Measurements from ENCODE around the gene IGSF3.

DNA sequence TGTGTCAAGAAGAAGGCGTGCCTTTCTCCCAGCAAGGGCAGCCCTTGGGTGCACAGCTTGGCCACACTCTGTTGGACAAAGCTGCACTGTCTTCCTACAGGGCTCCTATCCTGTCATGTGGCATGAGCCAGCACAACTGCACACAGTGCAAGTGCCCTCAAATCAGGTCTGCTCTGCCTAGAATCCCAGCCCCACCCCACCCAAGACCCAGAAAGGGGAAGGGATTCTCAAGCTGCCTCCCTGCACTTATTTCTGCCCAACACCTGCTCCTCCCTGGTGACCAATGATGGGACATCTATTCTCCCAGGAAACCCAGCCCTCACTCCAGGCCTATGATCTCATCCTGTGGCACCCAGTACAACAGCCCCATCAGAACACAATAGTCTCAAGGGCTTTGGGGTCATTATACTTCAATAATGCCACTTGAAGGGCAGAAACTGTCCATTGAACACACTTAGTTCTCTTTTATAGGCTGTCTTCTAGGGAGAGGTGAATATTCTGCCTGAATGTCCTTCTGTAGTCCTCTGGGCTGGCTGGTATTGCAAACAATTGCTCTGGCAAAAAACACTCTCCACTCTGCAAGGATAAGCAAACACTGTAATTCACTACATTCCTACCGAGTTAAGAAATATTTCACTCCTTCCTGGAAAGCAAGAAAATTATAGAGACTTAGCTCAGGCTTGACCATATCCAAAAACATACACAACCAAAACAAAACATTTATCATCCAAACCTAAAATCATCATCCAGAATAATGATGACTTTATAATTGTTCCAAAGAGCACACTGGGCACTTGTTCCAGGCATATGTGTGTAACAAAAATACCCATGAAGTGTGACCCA, 43.1 kb upstream of the IGSF3 start:
- TF ChIP-seq EZH2 (IDR thresholded peaks at IDR 0.05; ENCODE audit: low read depth, low read length, severe bottlenecking) (no peak), TCF12 (IDR thresholded peaks at IDR 0.05; ENCODE audit: low read depth, low read length) (no peak), TEAD4 (IDR thresholded peaks at IDR 0.05; ENCODE audit: low read depth, low read length) (no peak), EP300 (IDR thresholded peaks at IDR 0.05; ENCODE audit: borderline replicate concordance in 1 of 2, low read depth in 2 of 2, low read length in 2 of 2) (no peak), POLR2A (IDR thresholded peaks at IDR 0.05; ENCODE audit: control extremely low read depth in 1 of 2, low read depth in 2 of 2, low read length in 2 of 2) (no peak), TAF1 (IDR thresholded peaks at IDR 0.05; ENCODE audit: low read depth, low read length) (no peak), KDM1A (IDR thresholded peaks at IDR 0.05; ENCODE audit: borderline replicate concordance, low read length) (no peak), GABPA (IDR thresholded peaks at IDR 0.05; ENCODE audit: borderline replicate concordance, insufficient read depth, low read length) (no peak), RBBP5 (IDR thresholded peaks at IDR 0.05; ENCODE audit: borderline replicate concordance, low read depth, low read length) (no peak), SAP30 (IDR thresholded peaks at IDR 0.05; ENCODE audit: insufficient read depth, insufficient replicate concordance, low read length) (no peak)
- TF ChIP-seq, protein P1, sequence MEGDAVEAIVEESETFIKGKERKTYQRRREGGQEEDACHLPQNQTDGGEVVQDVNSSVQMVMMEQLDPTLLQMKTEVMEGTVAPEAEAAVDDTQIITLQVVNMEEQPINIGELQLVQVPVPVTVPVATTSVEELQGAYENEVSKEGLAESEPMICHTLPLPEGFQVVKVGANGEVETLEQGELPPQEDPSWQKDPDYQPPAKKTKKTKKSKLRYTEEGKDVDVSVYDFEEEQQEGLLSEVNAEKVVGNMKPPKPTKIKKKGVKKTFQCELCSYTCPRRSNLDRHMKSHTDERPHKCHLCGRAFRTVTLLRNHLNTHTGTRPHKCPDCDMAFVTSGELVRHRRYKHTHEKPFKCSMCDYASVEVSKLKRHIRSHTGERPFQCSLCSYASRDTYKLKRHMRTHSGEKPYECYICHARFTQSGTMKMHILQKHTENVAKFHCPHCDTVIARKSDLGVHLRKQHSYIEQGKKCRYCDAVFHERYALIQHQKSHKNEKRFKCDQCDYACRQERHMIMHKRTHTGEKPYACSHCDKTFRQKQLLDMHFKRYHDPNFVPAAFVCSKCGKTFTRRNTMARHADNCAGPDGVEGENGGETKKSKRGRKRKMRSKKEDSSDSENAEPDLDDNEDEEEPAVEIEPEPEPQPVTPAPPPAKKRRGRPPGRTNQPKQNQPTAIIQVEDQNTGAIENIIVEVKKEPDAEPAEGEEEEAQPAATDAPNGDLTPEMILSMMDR (IDR thresholded peaks at IDR 0.05; ENCODE audit: control extremely low read depth in 1 of 3, insufficient read depth in 1 of 3, low read depth in 1 of 3, low read length in 3 of 3): no peak

Data from H1 (cell line).